Measurements from ENCODE around the gene MPL.

The MPL gene

GRCh38 chr1:43309405-43310025, 28.1 kb upstream of the MPL start:
- DNase-seq (ENCODE audit: low read depth in 1 of 2, low spot score in 1 of 2): no peak
- no peak for TF ChIP-seq JUND (IDR thresholded peaks at IDR 0.05; ENCODE audit: low read depth)
- in situ Hi-C loops (cut with HindIII; ENCODE audit: low pct_unique_long_range_greater_than_20kb, low sequenced_read_pairs): no loop called here

GRCh38 chr1:43311521-43311920, 26.1 kb upstream of the MPL start:
- in situ Hi-C loops (cut with HindIII; ENCODE audit: low pct_unique_long_range_greater_than_20kb, low sequenced_read_pairs): no loop called here
- no peak for DNase-seq (ENCODE audit: low read depth in 1 of 2, low spot score in 1 of 2)
- TF ChIP-seq JUND (IDR thresholded peaks at IDR 0.05; ENCODE audit: low read depth): no peak

GRCh38 chr1:43312212-43312623, 25.4 kb upstream of the MPL start:
- no peak for TF ChIP-seq JUND (IDR thresholded peaks at IDR 0.05; ENCODE audit: low read depth)
- in situ Hi-C loops (cut with HindIII; ENCODE audit: low pct_unique_long_range_greater_than_20kb, low sequenced_read_pairs): no loop called here
- no peak for DNase-seq (ENCODE audit: low read depth in 1 of 2, low spot score in 1 of 2)

GRCh38 chr1:43312663-43313515, 24.7 kb upstream of the MPL start:
- DNase-seq (ENCODE audit: low read depth in 1 of 2, low spot score in 1 of 2): no peak
- in situ Hi-C loops (cut with HindIII; ENCODE audit: low pct_unique_long_range_greater_than_20kb, low sequenced_read_pairs): no loop called here
- TF ChIP-seq JUND (IDR thresholded peaks at IDR 0.05; ENCODE audit: low read depth): no peak

GRCh38 chr1:43313771-43314170, 23.8 kb upstream of the MPL start:
- no peak for TF ChIP-seq JUND (IDR thresholded peaks at IDR 0.05; ENCODE audit: low read depth)
- DNase-seq (ENCODE audit: low read depth in 1 of 2, low spot score in 1 of 2): peak in 1 of 2 experiments; percentile 44
- in situ Hi-C loops (cut with HindIII; ENCODE audit: low pct_unique_long_range_greater_than_20kb, low sequenced_read_pairs): no loop called here

- in situ Hi-C loops (cut with HindIII; ENCODE audit: low pct_unique_long_range_greater_than_20kb, low sequenced_read_pairs): no loop called here
- DNase-seq (ENCODE audit: low read depth in 1 of 2, low spot score in 1 of 2): no peak
- no peak for TF ChIP-seq JUND (IDR thresholded peaks at IDR 0.05; ENCODE audit: low read depth)
These were observed 23.4 kb upstream of the MPL start for GRCh38 chr1:43314233-43314632.

GRCh38 chr1:43315481-43315880, 22.1 kb upstream of the MPL start:
- no peak for DNase-seq (ENCODE audit: low read depth in 1 of 2, low spot score in 1 of 2)
- no peak for TF ChIP-seq JUND (IDR thresholded peaks at IDR 0.05; ENCODE audit: low read depth)
- in situ Hi-C loops (cut with HindIII; ENCODE audit: low pct_unique_long_range_greater_than_20kb, low sequenced_read_pairs): no loop called here

- in situ Hi-C loops (cut with HindIII; ENCODE audit: low pct_unique_long_range_greater_than_20kb, low sequenced_read_pairs): no loop called here
- no peak for DNase-seq (ENCODE audit: low read depth in 1 of 2, low spot score in 1 of 2)
- no peak for TF ChIP-seq JUND (IDR thresholded peaks at IDR 0.05; ENCODE audit: low read depth)
These were observed 21.5 kb upstream of the MPL start for GRCh38 chr1:43315963-43316737.

GRCh38 chr1:43316738-43317520, 20.7 kb upstream of the MPL start:
- no peak for TF ChIP-seq JUND (IDR thresholded peaks at IDR 0.05; ENCODE audit: low read depth)
- in situ Hi-C loops (cut with HindIII; ENCODE audit: low pct_unique_long_range_greater_than_20kb, low sequenced_read_pairs): no loop called here
- DNase-seq (ENCODE audit: low read depth in 1 of 2, low spot score in 1 of 2): no peak

- no peak for DNase-seq (ENCODE audit: low read depth in 1 of 2, low spot score in 1 of 2)
- TF ChIP-seq JUND (IDR thresholded peaks at IDR 0.05; ENCODE audit: low read depth): no peak
- in situ Hi-C loops (cut with HindIII; ENCODE audit: low pct_unique_long_range_greater_than_20kb, low sequenced_read_pairs): no loop called here
These were observed 19.7 kb upstream of the MPL start for GRCh38 chr1:43317817-43318471.

- no peak for DNase-seq (ENCODE audit: low read depth in 1 of 2, low spot score in 1 of 2)
- no peak for TF ChIP-seq JUND (IDR thresholded peaks at IDR 0.05; ENCODE audit: low read depth)
- in situ Hi-C loops (cut with HindIII; ENCODE audit: low pct_unique_long_range_greater_than_20kb, low sequenced_read_pairs): no loop called here
These were observed 18.8 kb upstream of the MPL start for GRCh38 chr1:43318831-43319230.

GRCh38 chr1:43319288-43319687, 18.3 kb upstream of the MPL start:
- in situ Hi-C loops (cut with HindIII; ENCODE audit: low pct_unique_long_range_greater_than_20kb, low sequenced_read_pairs): no loop called here
- no peak for DNase-seq (ENCODE audit: low read depth in 1 of 2, low spot score in 1 of 2)
- no peak for TF ChIP-seq JUND (IDR thresholded peaks at IDR 0.05; ENCODE audit: low read depth)

All from T47D (cell line).